Type B pancreatic cell (in vitro differentiated cells): ENCODE results near the gene LSG1. TPM values are rescaled to one million over a fixed set of nuclear protein-coding genes. Genes with fewer than 3 reads are reported as not detected.

Source experiments
- DNase-seq: peaks from one replicate; pipeline ENCODE4 v3.0.0; 2021; ENCODE audit warnings: mixed read lengths; ENCODE audit not compliant: unreplicated experiment; ENCODE audit errors: extremely low spot score
- H3K27ac Mint-ChIP-seq: 2 replicates; pipeline ENCODE4 v1.8.0; 2021; ENCODE audit warnings: mild to moderate bottlenecking, mixed read lengths
- H3K27me3 Mint-ChIP-seq: 2 replicates; pipeline ENCODE4 v1.8.0; 2021; ENCODE audit warnings: mixed read lengths
- H3K36me3 Mint-ChIP-seq: 2 replicates; pipeline ENCODE4 v1.8.0; 2021; ENCODE audit warnings: mixed read lengths
- H3K4me1 Mint-ChIP-seq: one replicate; pipeline ENCODE4 v1.8.0; 2021; ENCODE audit warnings: mixed read lengths; ENCODE audit not compliant: unreplicated experiment
- H3K4me3 Mint-ChIP-seq: 2 replicates; pipeline ENCODE4 v1.8.0; 2021; ENCODE audit warnings: mild to moderate bottlenecking, mixed read lengths
- H3K9me3 Mint-ChIP-seq: 2 replicates; pipeline ENCODE4 v1.8.0; 2021; ENCODE audit warnings: mixed read lengths
- total RNA-seq: library from RNA; stranded (reverse); gene quantifications from 2 replicates; pipeline ENCODE4 v1.2.1, GENCODE V29; 2021; ENCODE audit warnings: low replicate concordance
- TF ChIP-seq, protein P1 (sequence below): fragments of 200-600 bp; sonication (generic); conservative IDR thresholded peaks from 2 replicates; pipeline ENCODE4 v1.5.0; 2021; ENCODE audit warnings: antibody characterized with exemption, mild to moderate bottlenecking

Gene LSG1
- total RNA-seq, 1 donor from 2014 or later: 45.3 TPM

DNA sequence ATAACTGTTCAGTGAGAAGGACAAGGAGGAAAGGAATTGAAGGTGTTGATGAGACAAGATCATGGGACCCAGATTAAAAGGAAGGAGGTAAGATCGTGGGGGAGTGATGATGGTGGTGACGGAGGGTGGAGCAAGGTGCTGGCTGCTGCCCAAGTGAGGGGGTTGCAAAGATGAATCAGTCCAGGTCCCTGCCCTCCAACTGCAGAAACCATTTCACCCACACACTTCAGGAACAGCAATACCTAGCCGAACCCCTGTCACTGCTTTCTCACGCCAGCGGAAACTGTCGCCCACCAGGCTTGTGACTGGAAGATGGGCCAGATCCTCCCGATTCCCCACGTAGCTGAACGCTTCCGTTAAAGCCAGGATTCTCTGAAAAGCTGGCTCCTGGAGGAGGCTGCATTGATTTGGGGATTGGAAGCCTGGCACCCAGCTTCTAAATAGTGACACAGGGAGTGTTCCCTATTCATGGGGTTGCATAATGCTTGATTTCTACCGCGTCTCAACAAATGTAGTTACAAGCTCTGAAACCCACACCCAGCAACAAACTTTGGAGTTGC, 3.2 kb upstream of the LSG1 start:
- Mint-ChIP-seq H3K36me3 (no peaks in the 10 kb centered on the region), H3K4me1 (peaks cover 9% of the 10 kb centered on the region), H3K4me3 (no peak overlapping the region), H3K27ac (no peak overlapping the region), H3K9me3 (no peaks in the 10 kb centered on the region), H3K27me3 (peaks cover 41% of the 10 kb centered on the region)
- no peak for DNase-seq
- TF ChIP-seq, protein P1, sequence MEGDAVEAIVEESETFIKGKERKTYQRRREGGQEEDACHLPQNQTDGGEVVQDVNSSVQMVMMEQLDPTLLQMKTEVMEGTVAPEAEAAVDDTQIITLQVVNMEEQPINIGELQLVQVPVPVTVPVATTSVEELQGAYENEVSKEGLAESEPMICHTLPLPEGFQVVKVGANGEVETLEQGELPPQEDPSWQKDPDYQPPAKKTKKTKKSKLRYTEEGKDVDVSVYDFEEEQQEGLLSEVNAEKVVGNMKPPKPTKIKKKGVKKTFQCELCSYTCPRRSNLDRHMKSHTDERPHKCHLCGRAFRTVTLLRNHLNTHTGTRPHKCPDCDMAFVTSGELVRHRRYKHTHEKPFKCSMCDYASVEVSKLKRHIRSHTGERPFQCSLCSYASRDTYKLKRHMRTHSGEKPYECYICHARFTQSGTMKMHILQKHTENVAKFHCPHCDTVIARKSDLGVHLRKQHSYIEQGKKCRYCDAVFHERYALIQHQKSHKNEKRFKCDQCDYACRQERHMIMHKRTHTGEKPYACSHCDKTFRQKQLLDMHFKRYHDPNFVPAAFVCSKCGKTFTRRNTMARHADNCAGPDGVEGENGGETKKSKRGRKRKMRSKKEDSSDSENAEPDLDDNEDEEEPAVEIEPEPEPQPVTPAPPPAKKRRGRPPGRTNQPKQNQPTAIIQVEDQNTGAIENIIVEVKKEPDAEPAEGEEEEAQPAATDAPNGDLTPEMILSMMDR: no peak

DNA sequence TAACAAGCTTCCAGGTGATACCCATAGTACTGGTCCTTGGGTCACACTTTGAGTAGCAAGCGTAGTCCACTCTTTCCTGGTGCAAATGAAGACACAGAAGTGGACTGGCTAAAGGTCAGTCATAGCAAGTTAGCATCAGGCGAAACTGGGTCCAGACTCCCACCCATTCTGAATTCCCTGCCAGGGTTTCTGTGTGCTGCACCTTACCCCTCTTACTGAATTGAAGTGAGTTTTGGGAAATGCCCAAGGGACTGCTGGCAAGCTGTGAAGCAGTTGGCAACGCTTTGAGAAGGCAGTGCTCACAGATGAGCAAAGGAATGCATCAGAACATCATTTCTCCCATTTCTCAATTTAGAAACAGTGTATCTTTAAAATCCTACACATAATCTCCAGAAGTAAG, 1.8 kb upstream of the LSG1 start:
- TF ChIP-seq, protein P1: no peak
- Mint-ChIP-seq H3K4me3 (peak overlapping the region; percentile 57), H3K27ac (peak overlapping the region; percentile 8), H3K36me3 (no peaks in the 10 kb centered on the region), H3K4me1 (peaks cover 9% of the 10 kb centered on the region), H3K27me3 (peaks cover 36% of the 10 kb centered on the region), H3K9me3 (no peaks in the 10 kb centered on the region)
- no peak for DNase-seq

DNA sequence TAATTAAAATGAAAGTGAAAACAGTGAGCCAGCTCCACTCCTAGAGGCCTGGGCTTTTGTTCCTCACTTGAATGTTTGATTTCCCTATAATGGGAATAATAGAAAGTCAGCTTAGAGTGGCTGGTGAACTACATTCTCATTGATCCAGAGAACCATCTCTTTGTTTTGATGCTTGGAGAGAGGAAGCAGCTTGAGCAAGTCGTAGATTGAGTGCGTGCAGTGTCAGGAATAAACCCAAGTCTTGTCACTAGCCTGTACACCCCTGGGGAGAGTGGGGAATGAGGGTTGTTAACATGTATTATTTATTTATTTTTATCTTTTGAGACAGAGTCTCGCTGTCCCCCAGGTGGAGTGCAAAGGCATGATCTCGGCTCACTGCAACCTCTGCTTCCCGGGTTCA, 885 bp upstream of the LSG1 start:
- H3K36me3 Mint-ChIP-seq: no peaks in the 10 kb centered on the region
- peak overlapping the region; percentile 97 for H3K4me3 Mint-ChIP-seq
- TF ChIP-seq, protein P1: no peak
- H3K4me1 Mint-ChIP-seq: peaks cover 9% of the 10 kb centered on the region
- no peak for DNase-seq
- no peaks in the 10 kb centered on the region for H3K9me3 Mint-ChIP-seq
- peak overlapping the region; percentile 99 for H3K27ac Mint-ChIP-seq
- H3K27me3 Mint-ChIP-seq: peaks cover 35% of the 10 kb centered on the region

GRCh38 chr3:194671511-194671899, 486 bp downstream of the LSG1 start:
- Mint-ChIP-seq H3K27me3 (peaks cover 23% of the 10 kb centered on the region), H3K4me1 (peaks cover 9% of the 10 kb centered on the region), H3K9me3 (no peaks in the 10 kb centered on the region), H3K27ac (peak overlapping the region; percentile 99), H3K36me3 (peaks cover 3% of the 10 kb centered on the region), H3K4me3 (peak overlapping the region; percentile 97)
- TF ChIP-seq, protein P1: peak; percentile 86
- DNase-seq: no peak

- H3K4me1 Mint-ChIP-seq: peaks cover 5% of the 10 kb centered on the region
- H3K27me3 Mint-ChIP-seq: no peaks in the 10 kb centered on the region
- DNase-seq: no peak
- H3K27ac Mint-ChIP-seq: peak overlapping the region; percentile 4
- no peak overlapping the region for H3K4me3 Mint-ChIP-seq
- peaks cover 8% of the 10 kb centered on the region for H3K36me3 Mint-ChIP-seq
- H3K9me3 Mint-ChIP-seq: no peaks in the 10 kb centered on the region
- TF ChIP-seq, protein P1: no peak
These were observed 4.6 kb downstream of the LSG1 start for GRCh38 chr3:194667363-194667762.

GRCh38 chr3:194664857-194665256, 7.1 kb downstream of the LSG1 start:
- no peak overlapping the region for H3K4me3 Mint-ChIP-seq
- H3K36me3 Mint-ChIP-seq: peaks cover 8% of the 10 kb centered on the region
- TF ChIP-seq, protein P1: no peak
- no peaks in the 10 kb centered on the region for H3K9me3 Mint-ChIP-seq
- no peak for DNase-seq
- H3K27me3 Mint-ChIP-seq: no peaks in the 10 kb centered on the region
- H3K4me1 Mint-ChIP-seq: no peaks in the 10 kb centered on the region
- H3K27ac Mint-ChIP-seq: no peak overlapping the region
